ENCODE data around the gene HSD3B1.

Gene HSD3B1

DNA sequence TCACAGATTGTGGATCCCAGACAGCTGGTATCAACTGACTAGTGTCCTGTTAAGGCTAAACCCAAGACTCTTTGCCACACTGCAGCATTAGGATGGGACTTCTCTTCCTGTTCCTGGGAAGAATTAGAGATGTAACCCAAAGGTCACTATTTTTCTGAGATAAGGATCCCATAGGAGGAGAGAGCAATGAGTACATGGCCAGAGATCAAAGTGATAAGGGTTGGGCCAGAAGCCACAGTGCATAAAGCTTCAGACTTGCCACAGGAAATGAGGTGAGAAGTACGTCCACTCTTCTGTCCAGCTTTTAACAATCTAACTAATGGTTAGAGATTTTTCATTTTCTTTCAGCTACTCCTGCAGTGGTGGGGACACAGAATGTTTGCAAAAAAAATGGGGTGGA, at the start of gene HSD3B1:
TSS of gene HSD3B1 (plus strand) at position 270 of the 400 bp plus-strand sequence. CDS start 267 bp downstream, outside the sequence.
- DNase-seq = no peak

DNA sequence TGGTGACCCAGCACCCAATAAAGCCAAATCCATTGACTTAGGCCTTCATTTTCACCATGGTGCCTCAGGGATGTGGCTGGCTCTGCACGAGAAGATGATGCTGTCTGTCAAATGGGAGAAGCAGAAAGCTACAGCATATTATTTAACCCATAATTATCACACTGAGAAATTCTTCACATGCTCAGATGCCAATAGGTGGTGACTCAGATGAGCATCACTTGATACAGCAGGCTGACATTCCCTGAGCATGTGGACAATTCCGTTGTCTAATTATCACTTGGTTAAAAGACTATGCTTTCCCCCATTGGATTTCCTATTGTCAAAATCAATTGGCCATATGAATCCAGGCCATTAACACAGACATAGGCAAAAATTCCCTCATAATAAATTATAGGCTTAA, 44.0 kb upstream of the HSD3B1 start:
- no peak for DNase-seq

DNA sequence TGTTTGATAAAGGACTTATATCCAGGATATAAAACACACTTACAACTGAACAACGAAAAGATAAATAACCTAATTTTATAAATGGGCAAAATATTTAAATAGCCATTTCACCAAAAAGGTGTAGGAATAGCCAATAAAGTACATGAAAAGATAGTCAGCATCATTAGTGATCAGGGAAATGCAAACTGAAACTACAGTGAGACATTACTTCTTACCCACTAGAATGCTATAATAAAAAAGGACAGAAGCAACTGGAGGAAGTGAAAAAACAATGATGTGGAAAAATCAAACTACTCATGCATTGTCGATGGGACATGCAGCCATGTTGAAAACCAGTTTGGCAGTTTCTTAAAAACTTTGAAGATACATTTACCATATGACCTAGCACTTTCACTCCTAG, 43.4 kb upstream of the HSD3B1 start:
- DNase-seq = no peak

DNA sequence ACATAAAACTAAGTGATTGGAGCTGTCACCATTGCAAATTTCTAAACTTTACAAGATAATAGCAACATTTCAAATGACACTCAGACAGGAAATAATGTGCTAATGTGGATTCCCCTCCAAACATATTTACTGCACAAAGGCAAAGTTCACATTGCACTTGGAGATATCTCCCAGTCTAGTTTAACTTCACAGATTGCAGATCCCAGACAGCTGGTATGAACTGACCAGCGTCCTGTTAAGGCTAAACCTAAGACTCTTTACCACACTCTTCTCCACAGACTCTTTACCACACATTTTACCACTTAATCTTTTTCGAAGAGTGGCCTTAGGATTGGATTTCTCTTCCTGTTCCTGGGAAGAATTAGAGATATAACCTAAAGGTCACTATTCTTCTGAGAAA, 40.6 kb upstream of the HSD3B1 start:
- DNase-seq = no peak

DNA sequence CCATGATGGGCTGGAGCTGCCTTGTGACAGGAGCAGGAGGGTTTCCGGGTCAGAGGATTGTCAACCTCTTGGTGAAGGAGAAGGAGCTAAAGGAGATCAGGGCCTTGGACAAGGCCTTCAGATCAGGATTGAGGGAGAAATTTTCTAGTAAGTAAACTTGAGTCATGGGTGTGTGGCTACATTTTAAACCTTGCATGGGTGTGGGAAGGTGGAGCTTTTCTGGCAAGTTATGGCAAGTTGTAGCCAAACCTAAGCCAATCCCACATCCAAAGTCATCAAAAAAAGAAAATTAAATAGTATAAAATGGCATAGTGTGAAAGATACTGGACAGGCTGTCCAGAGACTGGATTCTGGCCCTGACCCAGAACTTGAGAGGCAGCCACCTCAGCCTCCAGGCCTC, 39.8 kb upstream of the HSD3B1 start:
- DNase-seq = no peak

DNA sequence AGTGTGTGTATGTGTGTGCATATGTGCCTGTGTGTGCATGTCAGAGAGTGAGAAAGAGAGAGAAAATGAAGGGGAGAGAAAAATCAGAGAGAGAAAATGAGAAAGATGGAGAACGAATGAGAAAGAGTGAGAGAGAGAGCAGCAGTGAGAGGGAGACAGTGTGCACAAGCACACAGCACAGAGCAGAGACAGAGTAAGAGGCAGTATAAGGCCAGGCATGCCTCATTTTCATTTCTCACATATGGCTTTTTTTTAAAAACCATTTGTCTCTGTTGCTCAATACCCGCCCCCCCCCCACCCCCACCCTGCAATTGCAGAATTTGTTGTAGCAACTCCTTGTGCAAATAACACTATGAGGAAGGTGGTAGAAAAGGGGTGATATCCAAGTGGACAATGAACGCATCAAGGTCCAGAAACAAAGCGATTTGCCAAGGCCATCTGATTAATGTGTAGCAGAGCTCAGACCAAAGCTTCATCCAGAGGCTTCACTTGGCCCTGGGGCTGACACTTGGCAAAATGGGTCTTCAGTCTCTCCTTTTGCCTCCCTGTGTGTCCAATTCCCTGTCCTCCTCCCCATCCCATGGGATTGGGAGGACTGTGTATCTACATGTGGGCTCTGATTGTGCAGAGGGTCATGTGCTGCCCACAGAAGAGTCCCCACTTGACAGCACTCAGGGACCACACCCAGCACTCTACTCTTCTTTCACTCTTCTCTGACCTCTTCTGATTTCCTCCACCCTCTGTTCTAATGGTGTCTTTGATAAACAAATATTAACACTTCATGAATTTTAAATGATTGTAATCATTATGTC, 38.9 kb upstream of the HSD3B1 start:
- DNase-seq = no peak

DNA sequence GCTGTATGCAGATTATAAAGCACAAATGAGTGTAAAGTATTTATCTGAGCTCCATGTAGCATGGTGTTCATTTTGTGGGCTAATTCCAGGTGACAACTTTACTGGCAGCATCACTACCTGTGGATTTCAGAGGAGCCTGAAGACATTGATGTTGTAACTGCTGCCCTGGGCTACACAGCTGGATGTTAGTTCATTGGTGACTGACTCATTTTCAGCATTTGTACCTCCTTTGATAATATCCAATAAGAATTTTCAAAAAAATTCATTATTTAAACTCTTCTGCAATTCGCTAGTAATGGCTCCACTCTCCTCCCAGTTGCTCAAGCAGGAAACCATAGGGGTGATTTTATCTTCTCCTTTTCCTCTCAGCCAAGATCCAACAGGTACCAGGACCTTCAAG, 37.3 kb upstream of the HSD3B1 start:
- DNase-seq = no peak

DNA sequence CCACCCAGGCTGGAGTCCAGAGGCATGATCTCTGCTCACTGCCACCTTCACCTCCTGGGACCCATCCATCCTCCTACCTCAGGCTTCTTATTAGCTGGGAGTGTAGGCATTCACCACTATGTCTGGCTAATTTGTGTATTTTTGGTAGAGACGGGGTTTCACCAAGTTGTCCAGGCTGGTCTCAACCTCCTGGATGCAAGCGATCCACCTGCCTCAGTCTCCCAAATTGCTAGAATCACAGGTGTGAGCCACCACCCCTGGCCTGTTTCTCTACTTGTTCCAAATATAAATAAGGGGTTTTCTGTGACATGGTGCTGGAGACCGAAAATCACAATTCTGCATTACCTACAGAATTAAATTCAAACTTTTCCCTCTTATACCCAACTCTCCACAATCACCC, 36.6 kb upstream of the HSD3B1 start:
- no peak for DNase-seq

DNA sequence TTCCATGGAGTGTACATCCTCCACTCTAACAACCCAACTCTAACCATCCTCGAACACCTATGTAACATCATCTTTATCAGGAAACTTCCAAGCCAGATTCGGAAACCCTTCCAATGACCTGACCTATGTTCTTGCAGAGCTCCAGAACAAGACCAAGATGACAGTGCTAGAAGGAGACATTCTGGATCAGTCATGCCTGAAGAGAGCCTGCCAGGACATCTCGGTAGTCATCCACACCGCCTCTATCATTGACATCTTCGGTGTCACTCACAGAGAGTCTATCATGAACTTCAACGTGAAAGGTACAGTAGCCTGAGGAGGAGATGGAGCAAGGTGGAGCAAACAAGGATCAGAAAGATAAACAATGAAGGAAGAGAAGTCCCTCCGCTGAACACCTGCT, 36.1 kb upstream of the HSD3B1 start:
- no peak for DNase-seq

DNA sequence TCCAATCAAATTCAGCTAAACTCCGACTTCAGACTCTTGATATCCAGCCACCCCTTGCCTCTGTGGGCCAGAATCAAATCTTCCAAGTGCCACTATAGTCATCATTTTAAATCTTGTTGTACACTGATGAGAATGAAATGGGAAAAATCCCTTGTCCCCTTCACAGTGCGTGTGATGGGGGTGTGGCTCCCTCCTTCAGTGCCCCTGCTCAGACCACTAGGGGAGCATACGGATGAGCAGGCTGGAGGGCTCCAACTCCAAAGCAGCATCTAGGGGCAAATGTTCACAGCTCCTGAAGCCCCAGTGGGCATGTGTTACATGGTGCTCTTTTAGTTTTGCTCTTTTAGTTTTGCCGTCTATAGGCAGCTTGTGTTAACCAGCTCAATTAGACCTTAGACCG, 35.4 kb upstream of the HSD3B1 start:
- DNase-seq = no peak

DNA sequence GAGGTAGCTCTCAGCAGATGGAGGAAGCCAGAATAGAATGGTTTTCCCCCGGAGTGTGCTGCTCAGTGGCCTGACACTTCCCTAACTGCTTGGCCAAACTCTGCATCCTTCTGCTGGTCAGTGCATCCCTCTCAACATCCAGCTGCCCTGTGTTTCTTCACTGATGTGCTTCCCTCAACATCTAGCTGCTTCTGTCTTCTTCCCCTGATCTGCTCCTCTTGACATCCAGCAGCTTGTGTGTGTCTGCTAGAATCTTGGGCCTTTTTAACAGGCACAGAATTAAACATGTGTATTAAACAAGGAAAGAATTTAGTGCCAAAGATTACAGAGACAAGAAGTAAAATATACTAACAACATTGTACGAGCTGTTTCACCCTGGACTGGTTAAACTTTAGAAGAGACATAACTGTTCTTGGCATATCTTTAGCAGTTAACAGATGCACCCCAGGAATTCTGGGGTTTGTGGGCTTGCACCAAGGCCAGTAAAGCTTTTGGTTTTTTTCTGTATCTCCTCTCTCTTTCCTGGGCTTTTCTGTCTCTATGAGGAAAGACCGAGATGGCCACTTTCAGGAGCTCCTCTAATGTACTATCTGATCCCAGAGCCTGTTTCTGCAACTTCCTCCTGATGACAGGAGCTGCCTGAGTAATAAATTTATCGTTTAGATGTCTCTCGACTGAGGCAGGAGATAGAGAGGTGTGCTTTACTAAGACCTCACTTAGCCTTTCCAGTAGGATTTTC, 34.8 kb upstream of the HSD3B1 start:
- no peak for DNase-seq

DNA sequence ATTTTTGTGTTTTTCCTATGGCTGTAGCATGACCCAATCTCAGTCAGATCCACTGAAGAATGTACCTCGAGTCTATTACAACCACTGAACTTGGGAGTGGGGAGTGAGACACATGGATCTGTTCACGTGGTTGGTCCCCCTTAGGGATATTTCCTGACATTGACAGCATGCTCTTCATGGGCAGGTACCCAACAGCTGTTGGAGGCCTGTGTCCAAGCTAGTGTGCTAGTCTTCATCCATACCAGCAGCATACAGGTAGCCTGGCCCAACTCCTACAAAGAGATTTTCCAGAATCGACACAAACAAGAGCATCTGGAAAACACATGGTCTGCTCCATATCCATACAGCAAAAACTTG, 34.2 kb upstream of the HSD3B1 start:
- DNase-seq = no peak

DNA sequence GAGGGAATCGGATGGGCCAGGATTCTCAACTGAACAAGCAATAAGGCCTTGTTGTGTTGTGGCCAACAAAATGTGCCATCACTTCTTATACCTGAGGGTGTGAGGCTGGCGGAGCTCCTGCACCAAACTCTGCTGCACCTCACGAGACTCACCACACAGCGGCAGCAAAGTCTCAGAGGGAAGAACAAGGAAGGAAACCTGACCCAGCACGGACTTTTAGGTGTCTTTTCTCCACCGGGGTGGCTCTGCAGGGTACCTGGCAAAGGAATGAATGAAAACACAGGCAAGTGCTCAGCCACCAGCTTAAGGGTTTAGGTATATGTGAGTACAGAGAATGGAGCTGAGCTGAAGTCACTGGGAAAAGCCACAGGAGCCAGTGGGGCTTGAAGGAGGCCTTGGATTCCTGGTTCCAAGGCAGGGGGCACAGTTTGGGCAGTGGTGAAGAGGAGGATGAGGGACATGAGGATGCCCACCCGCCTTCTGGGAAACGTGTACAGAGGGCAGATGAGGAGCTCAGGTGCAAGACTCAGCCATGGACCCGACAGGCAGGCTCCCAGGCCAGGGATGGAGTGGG, 31.1 kb upstream of the HSD3B1 start:
- DNase-seq = peak; percentile 6

DNA sequence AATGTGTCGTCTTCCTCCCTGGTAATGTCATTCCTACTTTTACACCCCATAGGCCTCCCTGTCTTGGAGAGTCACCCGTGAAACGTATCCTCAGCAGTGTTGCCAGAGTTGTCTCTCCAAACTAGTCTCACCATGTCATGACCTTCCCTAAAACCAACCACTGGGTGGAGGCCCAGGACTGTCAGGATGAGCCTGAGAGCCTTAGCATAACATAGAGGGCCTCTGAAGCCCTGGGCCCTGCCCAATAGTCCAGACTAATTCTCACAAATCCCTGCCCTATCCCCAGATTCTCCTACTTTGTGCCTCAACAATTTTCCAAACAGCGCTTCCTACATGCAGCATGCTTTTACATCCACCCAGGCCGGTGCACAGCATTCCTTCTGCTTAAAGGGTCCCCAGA, 29.3 kb upstream of the HSD3B1 start:
- DNase-seq = no peak

DNA sequence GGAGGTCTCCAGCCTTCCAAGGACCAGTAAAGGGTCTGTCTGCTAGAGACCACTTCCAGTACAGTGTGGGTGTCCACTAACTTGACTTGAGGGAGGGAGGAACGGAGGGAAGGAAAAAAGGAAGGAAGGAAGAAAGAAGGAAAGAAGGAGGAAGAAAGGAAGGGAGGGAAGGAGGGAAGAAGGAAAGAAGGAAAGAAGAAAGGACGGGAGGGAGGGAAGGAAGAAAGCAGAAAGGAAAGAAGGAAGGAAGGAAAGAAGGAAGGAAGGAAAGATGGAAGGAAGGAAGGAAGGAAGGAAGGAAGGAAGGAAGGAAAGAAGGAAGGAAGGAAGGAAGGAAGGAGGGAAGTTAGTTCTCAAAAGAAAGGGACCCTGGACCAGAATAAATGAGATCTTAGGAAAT, 26.8 kb upstream of the HSD3B1 start:
- no peak for DNase-seq

DNA sequence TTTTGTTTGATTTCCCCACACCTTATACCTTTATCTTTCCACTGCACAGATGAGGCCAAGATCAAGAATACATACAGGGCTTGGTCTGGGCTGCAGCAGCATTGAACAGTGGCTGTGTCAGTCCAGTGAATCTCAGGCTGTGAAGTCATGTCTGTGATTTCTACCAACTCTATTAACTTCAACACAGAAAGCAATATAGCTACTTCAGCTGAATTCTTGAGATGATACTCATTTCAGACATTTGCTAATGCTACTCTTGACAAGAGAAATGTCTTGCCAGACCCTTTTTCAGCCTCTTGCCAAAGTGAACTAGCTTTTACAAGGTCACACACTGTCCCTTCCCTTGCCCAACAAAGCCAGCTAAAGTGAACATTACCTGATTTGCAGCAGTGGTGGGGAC, 25.1 kb upstream of the HSD3B1 start:
- no peak for DNase-seq

DNA sequence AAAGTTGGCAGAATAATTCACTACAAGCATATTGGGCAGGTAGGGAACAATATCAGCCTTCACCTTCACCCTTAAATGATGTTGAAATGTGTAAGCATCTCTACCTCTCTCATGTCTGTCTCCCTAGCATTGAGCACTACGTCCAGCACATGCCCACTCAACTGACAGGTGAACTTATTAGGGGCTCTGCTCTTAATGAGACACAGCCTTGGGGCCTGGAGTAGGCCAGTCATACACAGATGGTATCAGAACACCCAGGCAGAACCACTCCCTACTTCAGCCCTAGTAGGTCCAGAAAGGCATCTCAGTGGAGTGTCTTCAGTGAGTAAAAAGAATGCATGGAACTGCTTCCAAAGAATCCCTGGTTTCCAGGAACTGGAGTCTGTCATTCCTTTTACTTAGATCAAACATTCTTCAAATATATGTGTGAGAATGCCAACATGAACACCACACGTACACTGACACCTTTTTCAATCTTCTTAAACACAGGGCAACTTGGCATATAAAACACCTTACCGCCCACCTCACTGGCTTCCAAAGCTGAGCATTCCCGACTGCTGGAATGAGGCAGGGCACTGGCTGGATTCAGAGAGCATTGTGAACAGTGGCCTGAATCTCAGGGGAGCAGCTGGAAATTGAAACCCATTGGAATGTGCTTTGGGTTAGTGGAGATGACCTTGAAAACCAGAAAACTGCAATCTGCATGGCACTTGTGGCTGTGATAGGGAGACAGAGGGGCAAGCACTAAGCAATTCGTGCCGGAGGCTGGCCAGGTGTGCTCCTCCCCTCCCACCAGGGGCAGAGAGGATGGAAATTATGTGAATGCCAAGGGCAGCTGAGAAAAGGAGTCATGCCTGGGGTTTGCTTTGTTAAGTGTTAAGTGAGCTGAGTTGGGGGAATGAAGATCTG, 24.2 kb upstream of the HSD3B1 start:
- DNase-seq = no peak

DNA sequence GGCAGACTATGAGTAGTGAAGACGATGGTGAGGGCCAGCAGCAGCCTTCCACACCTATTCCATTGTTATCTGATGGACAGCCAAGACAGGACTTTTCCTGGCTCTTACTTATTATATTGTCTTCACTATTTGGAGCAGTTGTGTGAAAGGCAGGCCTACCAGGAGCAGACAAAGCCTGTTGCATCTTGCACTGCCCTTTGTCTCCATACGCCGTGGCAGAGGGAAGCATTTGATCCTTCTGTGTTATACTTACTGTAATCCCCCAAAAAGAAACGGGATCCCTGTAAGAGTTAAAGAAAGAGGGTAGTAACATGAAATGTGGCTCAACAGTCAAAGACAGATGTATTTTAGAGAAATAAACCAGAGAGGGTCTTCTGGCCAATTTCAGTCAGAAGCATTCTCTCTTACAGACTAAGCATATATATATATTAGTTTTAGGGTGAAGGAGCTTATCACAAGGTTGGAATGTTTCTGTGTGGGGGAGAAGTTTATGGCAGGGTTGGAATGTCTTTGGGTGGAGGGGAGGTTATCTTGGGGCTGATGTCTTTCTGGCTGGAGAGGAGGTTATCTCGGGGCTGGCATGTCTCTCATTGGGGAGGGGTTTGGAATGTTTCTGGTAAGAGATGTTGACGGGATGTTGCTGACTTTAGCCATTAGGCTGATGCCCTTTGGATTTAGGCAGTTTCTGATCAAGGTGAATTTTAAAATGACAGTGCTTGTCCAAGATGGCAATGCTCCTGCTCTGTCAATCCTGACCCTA, 23.4 kb upstream of the HSD3B1 start:
- DNase-seq = no peak

DNA sequence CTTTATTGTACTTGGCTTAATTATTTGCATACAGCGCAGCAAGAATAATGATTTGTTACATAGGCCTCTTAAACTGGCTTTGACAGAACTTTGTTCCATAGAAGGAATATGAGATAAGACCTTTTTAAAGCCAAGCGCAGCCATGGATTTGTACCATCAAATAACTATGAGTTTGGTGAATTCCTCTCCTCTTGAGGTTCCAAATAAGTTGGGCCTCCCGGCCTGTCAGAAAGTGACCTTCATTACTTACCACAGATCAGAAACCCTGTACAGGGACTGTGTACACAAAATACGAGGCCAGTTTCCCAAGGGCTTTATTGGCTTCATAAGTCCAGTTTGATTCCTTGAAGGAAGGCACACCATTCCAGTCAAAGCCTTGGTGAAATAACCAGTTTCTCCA, 21.8 kb upstream of the HSD3B1 start:
- DNase-seq = no peak

DNA sequence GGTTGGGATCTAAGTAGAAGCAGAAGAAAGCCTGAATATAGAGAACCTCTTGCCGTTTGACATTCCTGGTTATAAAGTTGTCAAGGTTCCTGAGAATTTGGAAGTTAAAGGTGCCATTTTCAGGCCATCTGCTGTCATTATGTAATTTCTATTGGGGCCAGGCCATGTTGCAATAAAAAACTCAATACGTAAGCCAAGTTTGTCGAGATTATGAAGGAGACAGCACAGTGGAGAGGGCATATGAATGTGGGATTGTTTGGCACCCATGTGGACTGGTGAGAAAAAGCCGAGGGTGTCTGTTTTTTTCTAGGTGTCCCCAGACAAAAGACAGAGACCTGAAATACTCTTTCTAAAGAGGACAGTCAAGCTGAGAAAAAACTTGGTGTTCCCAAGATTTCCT, 18.8 kb upstream of the HSD3B1 start:
- DNase-seq = no peak

DNA sequence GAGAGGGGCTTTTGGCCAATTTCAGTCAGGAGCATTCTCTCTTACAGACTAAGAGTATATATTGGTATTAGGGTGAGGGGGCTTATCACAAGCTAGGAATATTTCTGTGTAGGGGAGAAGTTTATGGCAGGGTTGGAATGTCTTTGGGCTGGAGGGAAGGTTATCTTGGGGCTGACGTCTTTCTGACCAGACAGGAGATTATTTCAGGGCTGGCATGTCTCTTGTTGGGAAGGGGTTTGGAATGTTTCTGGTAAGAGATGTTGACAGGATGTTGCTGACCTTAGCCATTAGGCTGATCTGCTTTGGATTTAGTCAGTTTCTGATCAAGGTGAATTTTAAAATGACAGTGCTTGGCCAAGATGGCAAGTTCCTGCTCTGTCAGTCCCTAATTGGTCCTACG, 17.8 kb upstream of the HSD3B1 start:
- DNase-seq = no peak

DNA sequence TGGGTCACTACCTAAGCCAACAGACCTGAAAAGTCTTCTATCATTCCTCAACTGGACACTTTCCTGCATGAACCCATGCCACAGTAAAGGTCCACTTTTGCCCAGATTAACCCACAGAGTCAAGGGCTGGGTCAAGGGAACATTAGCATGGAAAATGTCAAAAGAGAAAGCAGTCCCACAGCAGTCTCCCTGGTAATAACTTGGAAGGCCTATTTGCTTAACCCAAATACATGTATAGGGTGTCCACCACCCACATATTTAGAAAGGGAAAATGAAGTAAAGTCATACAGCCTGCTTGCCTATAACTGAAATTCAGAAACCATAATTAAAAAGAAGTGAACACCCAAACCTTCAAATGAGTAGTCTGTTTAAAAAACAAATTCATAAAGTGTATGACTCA, 16.1 kb upstream of the HSD3B1 start:
- DNase-seq = no peak

DNA sequence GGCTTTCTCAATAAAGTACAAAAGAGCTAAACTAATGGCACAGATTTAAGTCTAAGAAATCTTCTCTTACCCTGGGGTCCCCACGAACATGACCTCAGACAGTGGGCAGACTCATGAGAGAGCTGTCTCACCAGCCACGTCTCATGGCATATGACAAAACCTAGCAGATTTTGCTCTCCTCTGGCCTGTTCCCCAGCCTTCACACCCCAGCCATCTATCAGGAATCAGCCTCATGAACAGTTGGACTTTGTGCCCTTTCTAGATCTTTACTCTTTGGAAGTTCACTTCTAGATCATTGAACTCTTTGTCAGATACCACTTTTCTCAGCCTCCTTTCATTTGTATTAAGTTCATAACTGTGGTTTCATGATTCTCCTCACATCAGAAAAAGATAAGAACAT, 14.2 kb upstream of the HSD3B1 start:
- DNase-seq = no peak

Measured in NCI-H2171 (cell line).